OCI-M2 (cell line): ENCODE measurements around the gene RLN2.
"Not testable (repeated sequence)": the region's sequence is repeated elsewhere in the genome, so short reads cannot be mapped to it uniquely, and the experiment has no call there.

ENCODE experiments used
- DNase-seq: peaks from one replicate; lab custom pipeline; 2025; ENCODE audit not compliant: unreplicated experiment; lab: John Stamatoyannopoulos, UW

Gene RLN2, protein sequence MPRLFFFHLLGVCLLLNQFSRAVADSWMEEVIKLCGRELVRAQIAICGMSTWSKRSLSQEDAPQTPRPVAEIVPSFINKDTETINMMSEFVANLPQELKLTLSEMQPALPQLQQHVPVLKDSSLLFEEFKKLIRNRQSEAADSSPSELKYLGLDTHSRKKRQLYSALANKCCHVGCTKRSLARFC

DNA sequence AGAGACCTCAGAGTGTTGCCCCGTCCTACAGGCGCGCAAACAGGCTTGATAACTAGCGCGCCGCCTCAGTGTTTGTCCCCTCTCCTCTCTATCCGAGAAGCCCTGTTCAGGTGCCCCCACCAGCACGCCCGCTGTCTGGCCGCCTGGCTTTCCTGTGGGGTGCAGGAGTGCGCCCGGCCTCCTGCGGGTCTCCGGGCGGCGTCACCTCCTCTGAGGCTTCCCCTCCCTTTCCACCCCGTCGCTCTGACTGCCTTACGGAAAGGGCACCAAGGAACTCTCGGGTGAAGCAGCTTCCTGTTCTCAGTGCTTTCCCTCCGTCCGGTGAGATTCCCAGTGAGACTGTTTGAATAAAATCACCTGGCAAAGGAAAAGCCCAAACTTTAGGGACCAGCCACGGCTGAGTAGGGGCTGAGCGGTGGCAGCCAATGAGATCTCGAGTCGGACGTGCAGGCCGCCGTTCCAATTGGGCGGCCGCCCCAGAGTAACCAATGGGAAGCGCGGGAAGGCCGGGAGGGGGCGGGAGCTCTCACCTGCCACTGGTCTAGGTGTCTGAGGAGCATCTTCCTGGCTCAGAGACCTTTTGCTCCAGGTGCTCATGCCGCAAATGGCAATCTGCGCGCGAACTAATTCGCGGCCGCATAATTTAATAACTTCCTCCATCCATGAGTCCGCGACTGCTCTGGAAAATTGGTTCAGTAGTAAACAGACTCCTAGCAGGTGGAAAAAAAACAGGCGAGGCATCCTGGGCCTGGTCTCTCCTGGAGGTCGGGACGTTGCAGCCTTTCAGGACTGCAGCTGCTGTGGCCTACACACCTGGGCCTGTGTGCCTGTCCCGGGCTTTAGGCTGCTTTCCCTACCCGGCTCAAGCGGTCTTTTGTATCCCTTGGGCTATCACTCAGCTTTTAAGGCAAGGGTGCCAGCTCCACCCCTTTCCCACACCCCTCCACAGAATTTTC lies at the start of gene RLN2:
RLN2 (minus strand) TSS at position 877 of the 956 bp plus-strand sequence; CDS start at position 741, 136 bp downstream.
- DNase-seq: not testable (repeated sequence)

DNA sequence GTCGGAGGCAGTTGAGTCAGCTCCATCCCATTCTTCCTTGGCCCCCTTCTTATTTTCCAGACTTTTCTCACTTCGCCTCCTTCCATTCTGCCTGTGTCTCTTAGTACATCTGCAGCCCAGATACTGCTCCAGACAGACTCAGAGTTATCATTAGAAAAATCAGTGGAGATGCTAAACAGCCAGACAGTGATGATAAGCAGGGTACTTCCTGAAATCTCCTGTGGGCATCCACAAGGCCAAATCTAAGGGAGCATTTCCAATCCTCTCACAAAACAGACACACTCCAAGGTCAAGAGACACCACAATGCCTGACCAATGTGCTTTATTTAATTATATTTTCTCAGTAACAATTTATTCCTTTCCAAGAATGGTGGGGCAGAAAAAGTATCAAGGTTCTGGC lies 49.7 kb upstream of the RLN2 start:
- no peak for DNase-seq

DNA sequence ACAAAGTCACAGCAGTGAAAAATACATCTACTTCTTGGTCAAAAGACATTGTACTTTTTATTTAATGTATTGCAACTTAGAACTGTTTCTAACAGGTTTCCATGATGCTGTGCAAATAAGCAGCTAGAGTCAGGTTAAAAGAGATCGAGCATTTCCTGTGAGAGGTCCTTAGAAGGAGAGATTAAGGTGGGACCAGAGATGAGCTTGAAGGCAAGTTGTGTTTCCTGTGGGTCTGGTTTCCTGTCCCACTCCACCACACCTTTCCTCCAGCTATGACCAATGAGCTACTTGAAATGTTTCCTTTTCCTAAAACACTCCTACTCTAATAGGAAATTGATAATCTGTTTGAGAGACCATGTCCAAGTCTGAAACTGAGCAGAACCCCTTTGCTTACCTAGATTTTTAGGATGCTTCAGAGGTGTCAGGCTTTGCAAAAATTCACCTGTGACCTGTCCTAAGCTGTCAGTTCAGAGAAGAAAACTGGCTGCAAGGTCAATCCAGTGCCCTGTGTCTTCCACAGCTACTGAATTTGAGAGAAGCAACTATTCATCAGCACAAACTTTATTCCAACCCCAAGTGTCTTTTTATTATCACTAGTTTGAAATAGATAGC lies 48.2 kb upstream of the RLN2 start:
- no peak for DNase-seq

DNA sequence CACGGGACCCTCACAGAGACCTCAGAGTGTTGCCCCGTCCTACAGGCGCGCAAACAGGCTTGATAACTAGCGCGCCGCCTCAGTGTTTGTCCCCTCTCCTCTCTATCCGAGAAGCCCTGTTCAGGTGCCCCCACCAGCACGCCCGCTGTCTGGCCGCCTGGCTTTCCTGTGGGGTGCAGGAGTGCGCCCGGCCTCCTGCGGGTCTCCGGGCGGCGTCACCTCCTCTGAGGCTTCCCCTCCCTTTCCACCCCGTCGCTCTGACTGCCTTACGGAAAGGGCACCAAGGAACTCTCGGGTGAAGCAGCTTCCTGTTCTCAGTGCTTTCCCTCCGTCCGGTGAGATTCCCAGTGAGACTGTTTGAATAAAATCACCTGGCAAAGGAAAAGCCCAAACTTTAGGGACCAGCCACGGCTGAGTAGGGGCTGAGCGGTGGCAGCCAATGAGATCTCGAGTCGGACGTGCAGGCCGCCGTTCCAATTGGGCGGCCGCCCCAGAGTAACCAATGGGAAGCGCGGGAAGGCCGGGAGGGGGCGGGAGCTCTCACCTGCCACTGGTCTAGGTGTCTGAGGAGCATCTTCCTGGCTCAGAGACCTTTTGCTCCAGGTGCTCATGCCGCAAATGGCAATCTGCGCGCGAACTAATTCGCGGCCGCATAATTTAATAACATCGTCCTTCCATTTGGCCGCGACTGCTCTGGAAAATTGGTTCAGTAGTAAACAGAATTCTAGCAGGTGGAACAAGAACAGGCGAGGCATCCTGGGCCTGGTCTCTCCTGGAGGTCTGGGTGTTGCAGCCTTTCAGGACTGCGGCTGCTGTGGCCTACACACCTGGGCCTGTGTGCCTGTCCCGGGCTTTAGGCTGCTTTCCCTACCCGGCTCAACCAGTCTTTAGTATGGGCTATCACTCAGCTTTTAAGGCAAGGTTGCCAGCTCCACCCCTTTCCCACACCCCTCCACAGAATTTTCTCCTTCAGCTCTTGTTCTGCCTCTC lies 34.8 kb upstream of the RLN2 start, which contains the start of gene RLN1:
RLN1 (minus strand) TSS at position 885 of the 990 bp plus-strand sequence; CDS start at position 755, 130 bp downstream.
- DNase-seq: not testable (repeated sequence)

DNA sequence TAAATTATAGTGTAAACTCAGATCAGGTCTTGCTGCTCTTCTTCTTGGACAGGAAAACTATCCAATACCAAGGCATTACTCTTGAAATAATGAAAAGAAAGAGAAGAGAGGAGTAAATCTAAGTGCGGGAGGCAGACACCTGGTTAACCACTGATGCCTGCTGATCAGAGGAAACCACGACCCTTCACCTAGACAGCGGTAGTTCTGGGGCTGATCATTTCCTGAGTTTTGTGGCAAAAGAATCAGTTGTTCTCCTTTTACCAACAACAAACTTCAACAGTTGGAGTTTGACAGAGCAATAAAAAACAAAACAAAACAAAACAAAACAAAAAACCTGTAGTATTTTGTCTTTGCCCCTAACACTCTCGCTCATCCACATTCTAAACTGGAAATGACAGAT lies 32.2 kb upstream of the RLN2 start:
- DNase-seq: no peak

DNA sequence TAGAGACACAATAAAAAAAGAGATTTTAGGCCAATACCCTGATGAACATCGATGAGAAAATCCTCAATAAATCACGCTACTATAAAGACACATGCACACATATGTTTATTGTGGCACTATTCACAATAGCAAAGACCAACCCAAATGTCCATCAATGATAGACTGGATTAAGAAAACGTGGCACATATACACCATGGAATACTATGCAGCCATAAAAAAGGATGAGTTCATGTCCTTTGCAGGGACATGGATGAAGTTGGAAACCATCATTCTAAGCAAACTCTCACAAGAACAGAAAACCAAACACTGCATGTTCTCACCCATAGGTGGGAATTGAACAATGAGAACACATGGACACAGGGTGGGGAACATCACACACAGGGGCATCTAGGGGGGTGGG lies 26.8 kb upstream of the RLN2 start:
- not testable (repeated sequence) for DNase-seq

DNA sequence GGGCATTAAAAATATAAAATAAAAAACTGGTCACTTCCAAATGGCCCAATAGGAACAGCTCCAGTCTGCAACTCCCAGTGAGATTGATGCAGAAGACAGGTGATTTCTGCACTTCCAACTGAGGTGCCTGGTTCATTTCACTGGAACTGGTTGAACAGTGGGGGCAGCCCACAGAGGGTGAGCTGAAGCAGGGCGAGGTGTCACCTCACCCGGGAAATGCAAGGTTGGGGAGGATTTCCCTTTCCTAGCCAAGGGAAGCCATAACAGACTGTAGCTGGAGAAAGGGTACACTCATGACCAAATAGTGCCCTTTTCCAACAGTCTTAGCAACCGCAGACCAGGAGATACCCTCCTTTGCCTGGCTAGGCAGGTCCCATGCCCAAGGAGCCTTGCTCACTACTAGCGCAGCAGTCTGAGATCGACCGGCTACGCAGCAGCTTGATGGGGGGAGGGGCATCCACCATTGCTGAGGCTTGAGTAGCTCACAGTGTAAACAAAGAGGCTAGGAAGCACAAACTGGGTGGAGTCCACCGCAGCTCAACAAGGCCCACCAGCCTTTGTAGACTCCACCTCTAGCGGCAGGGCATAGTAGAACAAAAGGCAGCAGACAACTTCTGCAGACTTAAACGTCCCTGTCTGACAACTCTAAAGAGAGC lies 22.5 kb upstream of the RLN2 start:
- no peak for DNase-seq

DNA sequence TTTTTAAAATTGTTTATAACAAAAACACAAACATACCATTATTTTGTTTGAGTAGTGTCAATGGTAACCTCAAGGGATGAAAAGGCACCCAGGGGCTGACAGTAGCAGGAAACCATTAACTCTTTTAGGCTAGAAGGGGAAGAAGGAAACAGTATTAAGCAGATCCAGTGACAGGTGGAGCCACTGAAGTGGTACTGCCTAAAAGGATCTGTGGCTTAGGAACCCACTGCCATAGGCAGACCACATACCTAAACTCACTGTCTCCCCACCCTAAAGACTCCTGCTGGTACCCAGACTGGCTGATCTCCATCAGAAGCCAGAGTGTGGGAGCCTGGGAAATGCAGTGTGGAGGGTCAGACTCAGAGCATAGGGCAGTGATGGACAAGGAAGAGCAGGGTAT lies 21.7 kb upstream of the RLN2 start:
- DNase-seq: no peak

DNA sequence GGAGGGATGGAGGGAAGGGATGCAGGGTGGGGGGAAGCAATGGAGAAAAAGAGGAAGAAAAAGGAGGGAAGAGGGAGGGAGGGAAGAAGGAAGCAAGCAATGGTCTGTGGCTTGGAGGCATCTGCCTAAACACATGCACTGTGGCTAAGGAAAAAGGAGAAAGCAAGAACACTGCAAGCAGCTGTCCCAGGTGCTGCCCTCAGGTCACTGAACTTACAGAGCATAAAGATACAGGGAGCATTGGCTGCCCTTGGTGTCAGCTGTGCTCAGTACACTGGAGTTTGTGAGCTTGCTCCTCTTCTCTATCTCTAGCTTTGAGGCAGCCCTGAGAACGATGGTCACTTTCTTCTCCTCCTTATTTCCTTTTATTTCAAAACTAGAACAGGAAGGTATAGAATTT lies 17.1 kb upstream of the RLN2 start:
- not testable (repeated sequence) for DNase-seq

DNA sequence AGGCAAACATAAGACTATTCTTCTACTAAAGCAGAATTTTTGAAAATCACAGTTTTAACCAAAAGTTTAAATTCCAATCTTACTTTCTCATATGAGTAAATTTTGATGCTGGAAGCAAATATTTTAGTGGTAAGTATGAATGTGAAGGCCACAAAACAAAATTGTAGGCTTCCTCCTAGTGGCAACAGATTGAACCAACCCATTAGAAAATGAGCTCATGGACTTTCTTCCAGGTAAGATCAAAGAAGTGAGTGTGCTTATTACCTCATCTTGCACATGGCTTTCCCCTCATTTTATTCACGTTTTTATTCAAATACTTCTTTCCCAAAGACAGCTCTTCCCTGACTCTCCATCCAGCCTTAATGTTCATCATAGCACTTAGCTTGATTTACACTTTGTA lies 16.5 kb upstream of the RLN2 start:
- DNase-seq: no peak

DNA sequence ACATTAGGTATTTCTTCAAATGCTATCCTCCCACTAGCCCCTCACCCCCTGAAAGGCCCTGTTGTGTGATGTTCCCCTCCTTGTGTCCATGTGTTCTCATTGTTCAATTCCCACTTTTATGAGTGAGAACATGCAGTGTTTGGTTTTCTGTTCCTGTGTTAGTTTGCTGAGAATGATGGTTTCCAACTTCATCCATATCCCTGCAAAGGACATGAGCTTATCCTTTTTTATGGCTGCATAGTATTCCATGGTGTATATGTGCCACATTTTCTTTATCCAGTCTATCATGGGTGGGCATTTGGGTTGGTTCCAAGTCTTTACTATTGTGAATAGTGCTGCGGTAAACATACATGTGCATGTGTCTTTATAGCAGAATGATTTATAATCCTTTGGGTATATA lies 11.9 kb upstream of the RLN2 start:
- not testable (repeated sequence) for DNase-seq

DNA sequence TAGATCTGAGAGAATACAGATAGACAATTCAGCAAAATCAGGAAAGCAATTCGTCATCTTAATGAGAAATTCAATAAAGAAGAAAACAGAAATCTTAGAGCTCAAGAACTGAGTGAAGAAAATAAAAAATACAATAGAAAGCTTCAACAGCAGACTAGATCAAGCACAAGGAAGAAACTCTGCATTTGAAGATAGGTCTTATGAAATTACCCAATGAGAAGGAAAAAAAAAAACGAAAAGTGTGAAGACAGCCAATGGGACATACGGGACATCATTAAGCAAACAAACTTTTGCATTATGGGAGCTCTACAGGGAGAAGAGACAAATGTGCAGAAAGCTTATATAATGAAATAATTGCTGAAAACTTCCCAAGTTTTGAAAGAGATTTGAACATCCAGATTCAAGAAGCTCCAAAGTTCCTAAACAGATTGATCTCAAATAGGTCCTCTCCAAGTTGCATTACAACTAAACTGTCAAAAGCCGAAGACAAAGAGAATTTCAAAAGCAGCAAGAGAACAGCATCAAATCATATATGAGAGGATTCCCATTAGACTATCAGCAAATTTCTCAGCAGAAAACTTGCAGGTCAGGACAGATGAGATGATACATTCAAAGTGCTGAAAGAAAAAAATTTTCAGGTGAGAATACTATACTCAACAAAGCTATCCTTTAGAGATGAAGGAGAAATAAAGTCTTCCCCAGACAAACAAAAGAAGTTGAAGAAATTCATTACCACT lies 10.8 kb upstream of the RLN2 start:
- no peak for DNase-seq

DNA sequence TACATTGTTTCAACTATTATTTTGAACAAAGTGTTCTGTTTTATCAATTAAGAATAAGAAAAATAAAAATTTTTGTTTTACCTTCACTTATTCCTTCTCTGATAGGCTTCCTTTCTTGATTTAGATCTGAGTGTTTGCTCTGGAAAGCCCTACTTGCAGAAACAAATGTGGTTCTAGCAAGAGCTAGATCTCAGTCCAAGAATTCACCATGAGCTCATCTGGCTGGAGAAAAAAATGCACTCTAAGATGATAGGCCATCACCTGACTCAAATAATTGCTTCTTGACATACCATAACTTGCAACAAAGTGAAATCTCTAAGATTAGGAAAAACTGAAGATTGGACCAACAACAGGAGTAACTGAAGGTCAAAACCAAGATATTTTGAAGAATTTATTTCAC lies 6.3 kb upstream of the RLN2 start:
- no peak for DNase-seq

DNA sequence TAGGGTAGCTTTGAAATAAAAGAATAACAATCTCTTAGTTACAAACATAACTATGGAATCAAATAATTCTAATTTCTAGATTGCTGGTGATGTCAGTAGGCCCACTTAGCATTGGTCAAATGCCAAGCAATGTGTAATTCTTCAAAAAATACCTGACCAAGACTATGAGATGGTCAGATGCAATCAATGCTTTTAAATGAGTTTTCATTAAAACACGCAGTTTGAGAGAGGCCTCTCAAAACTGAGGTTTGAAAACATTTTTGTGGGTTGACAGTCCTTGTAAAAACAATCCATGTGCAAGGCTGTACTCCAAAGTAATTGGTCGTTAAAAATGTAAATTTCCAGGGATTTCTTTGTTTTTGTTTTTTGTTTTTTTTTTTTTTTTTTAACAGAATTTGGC lies 1.2 kb upstream of the RLN2 start:
- no peak for DNase-seq

DNA sequence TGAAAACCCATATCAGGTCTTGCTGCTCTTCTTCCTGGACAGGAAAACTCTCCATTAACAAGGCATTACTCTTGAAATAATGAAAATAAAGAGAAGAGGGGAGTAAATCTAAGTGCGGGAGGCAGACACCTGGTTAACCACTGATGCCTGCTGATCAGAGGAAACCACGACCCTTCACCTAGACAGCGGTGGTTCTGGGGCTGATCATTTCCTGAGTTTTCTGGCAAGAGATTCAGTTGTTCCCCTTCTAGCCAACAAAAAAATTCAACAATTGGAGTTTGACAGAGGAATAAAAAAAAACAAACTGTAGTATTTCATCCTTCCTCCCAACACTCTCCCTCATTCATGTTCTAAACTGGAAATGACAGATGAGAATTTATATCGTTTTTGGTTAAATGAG lies 3.0 kb downstream of the RLN2 start:
- DNase-seq: no peak

DNA sequence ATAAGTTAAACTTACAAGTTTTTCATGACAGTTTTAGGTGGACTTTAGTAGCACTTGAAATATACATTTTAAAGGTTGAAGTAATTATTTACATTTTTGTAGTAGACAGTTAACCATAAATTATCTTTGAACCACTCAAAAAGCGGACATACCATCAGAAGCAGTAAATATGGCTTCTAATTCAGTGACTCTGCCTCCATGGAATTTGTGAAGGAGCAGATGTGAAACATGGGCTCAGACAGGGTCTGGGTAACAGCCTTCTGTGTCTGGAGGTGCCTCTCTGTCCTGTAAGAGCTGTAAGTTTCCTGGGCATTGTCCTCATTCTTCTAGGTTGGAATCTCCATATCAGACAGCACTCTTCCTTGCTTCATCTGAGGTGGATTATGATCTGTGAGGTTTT lies 12.4 kb downstream of the RLN2 start:
- DNase-seq: no peak

DNA sequence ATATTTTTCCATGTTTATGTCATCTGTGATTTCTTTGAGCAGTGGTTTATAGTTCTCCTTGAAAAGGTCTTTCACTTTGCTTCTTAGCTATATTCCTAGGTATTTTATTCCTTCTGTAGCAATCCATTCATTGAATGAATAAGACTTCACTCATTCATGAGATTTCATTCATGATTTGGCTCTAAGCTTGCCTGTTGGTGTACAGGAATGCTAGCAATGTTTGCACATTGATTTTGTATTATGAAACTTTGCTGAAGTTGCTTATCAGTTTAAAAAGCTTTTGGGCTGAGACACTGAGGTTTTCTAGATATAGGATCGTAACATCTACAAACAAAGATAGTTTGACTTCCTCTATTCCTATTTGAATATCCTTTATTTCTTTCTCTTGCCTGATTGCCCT lies 15.9 kb downstream of the RLN2 start:
- DNase-seq: no peak

DNA sequence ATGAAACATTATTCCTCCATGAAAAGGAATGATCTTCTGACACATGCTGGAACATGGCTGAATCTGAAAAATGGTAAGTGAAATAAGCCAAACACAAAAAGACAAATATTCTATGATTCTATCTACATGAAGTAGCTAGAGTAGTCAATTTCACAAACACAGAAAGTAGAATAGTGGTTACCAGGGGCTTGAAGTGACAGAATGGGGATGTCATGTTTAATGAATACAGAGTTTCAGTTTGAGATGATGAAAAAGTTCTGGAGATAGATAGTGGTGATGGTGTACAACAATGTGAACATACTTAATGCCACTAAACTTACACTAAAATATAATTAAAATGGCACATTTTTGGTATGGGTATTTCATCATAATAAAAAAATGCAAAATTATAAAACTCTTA lies 18.3 kb downstream of the RLN2 start:
- DNase-seq: no peak

DNA sequence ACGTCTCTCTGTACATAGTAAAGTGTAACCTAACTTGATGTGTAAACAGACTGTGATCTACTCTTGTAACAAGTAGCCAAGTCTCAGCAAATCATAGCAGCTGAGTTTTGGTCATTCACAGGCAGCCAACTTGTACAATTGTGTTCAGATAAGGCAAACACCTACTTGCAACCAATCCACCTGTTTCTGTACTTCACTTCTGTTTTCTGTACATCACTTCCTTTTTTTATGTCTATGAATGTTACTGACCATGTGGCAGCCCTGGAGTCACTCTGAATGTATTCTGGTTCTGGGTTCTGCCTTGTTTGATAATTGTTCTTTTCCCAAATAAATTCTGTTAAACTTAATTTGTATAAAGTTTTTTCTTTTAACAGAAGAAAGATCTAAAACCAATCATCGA lies 26.0 kb downstream of the RLN2 start:
- DNase-seq: no peak

DNA sequence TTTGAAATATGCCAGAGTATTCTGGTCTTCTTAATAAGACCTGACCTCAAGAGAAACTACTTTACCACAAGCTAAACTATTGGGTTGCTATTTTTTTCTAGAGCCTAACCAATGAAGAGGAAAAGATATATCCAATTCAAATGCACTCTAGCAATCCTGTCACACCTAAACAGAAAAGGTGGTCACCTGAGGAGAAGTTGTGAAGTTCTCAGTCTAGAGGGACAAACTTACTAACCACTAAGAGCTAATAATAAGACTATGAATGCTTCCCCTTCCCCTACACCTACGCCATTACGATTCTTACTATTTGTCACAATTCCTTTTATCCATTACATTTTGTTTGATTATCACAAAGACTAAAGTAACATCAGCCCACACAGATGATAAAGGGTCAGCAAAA lies 29.7 kb downstream of the RLN2 start:
- DNase-seq: no peak
